Amniotic stem cell (primary cell): ENCODE measurements around the gene ANKRD55.
"Not testable (repeated sequence)": the region's sequence is repeated elsewhere in the genome, so short reads cannot be mapped to it uniquely, and the experiment has no call there.

Experiments
- DNase-seq: peaks from one replicate; lab custom pipeline; 2025; lab: John Stamatoyannopoulos, UW

The ANKRD55 gene

DNA sequence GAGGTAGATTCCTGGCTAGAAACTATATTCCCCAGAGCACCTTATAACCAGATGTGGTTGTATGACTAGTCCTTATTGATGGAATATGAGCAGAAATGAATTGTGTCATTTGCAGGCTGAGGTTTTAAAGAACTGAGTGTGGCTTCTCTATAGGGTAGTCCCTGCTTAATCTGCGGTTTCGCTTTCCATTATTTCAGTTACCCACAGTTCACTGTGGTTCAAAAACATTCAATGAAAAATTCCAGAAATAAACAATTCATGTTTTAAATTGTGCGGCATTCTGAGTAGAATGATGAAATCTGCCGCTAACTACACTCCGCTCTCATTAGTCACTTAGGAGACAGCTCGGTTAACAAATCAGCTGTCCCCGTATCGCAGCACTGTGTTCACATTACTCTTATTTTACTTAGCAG, 65.1 kb downstream of the ANKRD55 start:
- no peak for DNase-seq

DNA sequence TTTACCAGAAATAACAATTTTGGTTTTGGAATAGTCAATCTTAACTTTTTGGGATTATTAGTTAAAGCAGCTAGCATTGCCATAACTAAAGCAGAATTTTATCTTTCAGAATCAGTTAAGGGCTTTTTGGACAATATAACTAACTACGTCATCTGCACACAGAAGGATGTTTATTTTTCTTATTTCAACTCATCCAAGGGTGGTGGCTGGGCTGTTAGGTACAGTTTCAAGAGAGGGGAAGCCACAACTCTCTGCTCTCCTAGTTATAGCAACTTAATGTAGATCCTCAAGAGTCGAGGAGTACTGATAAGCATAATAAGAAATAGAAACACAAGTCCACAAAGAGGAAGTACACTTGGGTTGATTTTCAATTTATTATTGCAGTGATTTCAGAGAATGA, 65.6 kb downstream of the ANKRD55 start:
- DNase-seq = no peak

DNA sequence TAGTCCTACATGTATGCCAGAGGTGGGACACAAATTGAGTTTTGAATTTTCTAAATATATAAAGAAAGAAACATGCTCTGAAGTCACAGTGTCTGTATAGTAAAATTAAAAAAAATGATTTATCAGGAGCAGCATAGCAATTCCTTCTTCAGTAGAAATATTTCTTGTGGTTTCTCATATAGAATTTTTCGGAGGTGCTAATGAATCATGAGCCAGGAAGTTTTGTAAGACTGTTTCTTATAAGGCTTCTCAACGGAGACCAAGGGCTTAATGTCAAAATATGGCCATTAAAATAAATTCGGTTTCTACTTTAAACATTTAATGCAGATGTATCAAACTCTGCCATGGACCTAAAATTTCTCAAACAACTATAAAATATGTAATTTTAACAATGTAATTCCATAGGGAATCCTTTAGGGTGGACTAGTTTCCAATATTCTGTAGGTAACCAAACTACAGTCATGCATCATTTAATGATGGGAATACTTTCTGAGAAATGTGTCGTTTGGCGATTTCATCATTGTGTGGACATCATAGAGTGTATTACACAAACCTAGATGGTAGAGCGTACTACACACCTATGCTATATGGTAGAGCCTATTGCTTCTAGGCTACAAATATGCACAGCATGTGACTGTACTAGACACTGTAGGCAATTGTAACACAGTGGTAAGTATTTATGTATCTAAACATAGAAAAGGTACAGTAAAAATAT, 66.3 kb downstream of the ANKRD55 start:
- no peak for DNase-seq

DNA sequence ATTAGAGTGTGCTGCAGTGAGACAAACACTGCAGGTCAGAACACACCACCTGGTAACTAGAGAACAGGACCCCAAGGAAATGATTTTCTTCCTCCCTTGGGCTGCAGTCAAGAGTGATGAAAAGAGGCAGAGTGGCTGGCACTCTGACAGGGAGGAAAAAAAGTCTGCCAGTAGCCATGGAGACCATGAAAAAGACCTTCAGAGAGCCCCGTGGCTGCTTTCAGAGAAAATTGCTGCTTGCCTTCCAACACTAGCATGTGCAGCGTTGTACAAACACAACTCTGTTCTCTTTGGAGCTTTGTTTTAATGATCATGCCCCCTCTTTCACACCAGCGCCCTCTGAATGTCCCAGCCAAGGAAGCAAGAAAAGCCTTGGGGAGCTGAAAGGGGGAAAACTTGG, 68.8 kb downstream of the ANKRD55 start:
- DNase-seq = no peak

DNA sequence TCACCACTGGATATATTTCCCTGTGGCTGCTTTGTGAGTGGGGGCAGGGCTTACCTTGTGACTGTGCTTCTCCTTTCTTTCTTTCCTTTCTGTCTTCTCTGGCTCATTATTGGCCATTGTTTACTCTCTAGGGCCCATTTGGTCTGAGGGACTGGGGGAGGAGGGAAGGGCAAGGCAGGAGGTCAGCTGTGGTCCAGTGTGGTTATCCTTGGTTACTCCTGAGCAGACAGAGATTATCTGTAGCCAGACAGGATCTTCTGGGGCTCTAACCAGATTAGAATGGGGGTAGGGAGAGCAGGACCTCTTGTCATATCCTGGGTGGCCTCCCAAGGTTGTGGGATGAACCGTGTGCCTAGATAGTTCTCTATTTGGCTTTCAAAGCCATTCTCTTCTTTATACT, 71.2 kb downstream of the ANKRD55 start:
- DNase-seq = no peak

DNA sequence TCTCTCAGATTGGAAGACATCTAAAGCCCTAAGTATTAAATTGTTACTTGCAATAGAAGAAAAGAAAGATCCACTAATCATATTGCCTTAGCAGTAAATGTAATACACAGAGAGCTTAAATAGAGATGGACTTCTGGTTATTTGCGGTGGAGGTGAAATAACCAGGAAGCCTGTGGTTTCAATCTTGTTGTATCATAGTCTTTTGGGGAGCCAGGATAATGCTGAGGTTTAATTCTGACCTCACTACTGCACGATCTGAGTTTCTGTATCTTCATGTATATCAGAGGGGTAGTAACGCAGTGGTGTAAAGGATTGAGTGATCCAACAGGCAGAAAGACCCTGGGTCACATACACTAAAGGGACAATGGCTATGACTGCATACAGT, 71.7 kb downstream of the ANKRD55 start:
- no peak for DNase-seq

DNA sequence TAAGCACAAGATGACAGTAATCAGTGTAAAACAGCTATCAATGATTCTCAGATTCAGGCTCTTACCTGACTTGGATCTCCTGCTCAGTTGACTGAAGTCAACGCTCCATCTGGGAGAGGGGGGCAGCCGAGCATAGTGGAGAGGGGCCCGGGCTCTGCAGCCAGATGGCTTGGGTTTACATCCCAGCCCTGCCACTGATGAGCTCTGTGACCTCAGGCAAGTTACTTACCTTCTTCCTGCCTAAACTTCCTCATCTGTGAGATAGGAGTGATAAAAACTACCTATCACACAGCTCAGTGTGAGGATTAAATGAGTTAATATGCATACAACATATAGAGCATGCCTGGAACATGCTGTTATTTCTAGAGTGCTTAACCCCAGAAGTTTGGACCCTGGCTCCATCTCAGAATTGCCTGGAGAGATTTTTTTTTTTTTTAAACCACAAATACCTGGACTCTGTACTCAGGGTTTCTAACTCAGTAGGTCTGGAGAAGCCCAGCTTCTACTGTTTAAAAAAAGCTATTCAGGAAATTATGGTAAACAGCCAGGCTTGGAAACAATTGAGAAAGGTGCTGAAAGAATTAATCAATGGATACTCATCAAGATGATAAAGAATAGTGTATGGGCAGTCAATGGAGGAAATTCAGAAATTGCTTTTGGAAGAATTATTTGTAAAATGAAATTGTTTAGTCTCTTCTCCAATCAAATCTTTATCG, 72.2 kb downstream of the ANKRD55 start:
- no peak for DNase-seq

DNA sequence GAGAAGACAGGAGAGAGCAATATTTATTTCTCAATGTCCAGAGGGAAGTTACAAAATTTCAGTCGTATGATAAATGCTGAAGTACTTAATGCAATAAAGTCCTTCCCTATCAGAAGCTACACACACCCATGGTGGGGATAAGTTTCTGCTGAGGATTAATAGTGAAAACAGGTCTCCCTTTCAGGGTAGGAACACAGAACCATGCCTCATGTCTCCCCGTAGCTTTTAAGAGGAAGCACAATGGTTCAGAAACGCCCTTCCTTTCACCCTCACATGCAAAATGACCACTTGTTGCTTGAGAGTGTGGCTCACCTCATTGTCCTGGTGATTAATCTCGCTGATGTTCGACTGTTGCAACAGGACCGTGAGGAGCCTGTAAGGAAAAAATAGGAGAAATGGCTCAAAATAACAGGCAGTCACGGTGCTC, 73.6 kb downstream of the ANKRD55 start:
- no peak for DNase-seq

DNA sequence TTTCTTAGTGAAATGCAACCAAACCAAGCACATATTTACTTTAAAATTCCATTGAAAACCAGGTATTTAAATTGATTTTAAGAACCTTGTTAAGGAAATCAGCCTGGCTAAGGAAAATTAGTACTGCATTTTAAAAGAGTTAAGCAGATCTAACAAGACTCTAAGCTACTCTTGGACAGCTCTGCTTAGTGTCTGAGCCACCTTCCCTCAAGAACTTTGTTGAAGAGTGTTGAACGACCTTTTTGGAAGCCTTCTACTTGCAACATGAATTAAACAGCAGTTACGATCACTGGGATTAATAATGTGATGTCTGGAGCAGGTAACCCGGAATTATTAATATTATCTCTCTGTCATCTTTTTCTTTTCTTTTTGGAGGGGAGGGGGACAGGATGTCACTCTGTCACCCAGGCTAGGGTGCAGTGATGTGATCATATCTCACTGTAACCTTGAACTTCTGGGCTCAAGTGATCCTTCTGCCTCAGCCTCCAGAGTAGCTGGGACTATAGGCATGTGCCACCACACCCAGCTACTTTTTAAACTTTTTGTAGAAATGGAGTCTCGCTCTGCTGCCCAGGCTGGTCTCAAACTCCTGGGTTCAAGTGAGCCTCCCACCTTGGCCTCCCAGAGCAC, 74.7 kb downstream of the ANKRD55 start:
- no peak for DNase-seq

DNA sequence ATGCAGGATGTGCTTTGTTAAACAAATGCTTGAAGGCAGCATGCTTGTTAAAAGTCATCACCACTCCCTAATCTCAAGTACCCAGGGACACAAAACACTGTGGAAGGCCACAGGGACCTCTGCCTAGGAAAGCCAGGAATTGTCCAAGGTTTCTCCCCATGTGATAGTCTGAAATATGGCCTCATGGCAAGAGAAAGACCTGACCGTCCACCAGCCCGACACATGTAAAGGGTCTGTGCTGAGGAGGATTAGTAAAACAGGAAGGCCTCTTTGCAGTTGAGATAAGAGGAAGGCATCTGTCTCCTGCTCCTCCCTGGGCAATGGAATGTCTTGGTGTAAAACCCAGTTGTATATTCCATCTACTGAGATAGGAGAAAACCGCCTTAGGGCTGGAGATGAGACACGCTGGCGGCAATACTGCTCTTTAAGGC, 75.9 kb downstream of the ANKRD55 start:
- not testable (repeated sequence) for DNase-seq

DNA sequence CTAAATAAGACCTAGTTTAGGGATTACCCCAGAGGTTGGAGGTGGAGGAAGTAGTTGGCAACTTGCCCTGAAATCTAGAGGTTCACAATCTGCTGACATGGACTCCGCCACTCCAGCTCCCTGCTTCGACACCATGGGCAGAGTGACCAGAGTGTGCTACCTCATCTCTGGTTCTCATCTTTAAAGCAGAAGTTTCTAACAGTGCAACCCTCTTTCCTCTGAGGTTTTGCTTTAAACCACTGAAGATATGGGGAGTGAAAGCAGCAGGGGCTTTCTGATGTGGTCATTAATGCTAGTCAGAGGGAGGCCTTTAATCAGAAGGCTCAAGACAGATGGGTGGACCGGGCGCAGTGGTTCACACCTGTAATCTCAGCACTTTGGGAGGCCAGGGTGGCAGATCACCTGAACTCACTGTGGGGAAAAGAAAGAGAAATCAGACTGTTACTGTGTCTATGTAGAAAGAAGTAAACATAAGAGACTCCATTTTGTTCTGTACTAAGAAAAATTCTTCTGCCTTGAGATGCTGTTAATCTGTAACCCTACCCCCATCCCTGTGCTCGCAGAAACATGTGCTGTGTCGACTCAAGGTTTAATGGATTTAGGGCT, 76.4 kb downstream of the ANKRD55 start:
- DNase-seq = not testable (repeated sequence)

DNA sequence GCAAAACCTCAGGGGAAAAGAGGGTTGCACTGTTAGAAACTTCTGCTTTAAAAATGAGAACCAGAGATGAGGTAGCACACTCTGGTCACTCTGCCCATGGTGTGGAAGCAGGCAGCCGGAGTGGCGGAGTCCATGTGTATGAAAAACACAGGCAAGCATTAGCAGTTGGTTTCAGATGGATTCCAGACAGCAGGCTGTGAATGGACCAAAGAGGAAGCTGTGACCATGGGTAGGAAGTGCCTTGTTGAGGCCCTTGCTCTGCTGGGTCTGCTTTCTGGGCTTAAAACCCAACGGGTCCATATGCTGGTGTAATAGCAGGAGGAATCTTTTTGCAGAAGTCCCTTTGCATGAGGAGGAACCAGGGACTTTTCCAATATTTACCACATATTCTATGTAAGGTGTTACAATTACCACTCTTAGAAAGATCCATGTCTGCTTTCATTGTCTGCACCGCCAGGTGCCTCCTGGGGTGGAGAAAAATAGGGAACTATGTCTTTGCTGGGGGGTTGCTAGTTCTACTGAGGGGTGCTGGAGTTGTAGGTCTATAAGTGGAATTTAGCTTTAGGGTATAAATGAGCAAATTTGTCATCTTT, 77.0 kb downstream of the ANKRD55 start:
- no peak for DNase-seq

DNA sequence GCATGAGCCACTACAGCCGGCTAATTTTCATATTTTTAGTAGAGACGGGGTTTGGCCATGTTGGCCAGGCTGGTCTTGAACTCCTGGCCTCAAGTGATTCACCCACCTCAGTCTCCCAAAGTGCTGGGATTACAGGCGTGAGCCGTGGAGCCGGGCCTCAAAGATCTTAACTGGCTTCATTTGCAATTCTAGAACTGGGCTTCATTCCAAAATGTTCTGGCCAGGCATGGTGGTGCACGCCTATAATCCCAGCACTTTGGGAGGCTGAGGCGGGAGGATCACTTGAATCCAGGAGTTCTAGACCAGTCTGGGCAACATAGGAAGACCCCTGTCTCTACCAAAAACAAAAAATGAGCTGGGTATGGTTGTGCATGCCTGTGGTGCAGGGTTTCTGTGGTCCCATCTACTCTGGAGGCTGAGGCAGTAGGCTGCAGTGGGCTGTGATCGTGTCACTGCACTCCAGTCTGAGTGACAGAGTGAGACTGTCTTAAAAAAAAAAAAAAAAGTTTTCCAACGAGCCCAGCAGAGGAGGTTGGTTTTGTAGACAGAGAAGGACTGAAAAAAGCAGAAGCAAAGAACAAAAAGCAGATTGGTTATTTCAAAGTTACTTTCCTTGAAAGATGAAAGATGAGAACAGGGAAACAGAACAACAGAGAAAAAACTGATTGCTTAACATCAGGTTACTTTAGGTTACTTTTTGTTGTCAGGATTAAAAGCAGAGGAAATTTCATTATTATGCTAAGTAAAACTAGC, 78.2 kb downstream of the ANKRD55 start:
- DNase-seq = no peak

DNA sequence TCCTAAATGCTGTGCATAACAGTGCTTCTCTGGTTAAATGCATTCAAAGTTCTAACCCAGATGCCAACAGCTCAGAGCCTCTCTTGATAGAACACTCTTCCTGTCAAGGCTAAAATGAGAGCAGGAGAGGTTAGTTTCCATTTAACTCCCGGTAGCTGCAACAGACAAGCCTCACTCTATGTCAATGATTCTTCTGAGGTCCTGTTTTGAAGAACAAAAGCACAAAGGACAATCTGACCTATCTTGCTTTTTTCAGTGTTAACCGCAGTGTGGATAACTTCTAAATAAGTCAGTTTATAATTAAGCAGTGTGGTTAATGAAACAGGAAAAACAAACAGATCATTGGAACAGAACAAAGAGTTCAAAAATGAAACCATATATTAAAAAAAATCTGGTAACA, 80.7 kb downstream of the ANKRD55 start:
- no peak for DNase-seq

DNA sequence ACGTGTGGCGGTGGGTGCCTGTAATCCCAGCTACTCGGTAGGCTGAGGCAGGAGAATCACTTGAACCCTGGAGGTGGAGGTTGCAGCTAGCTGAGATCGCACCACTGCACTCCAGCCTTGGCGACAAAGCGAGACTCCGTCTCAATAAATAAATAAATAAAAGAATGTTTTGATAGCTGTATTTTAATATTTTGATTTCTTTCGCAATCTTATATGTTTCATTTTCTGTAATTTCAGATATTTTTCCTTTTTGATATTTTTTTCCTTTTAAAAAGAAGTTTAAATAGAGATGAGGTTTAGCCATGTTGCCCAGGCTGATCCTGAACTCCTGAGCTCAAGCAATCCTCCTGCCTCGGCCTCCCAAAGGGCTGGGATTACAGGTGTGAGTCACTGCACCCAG, 82.4 kb downstream of the ANKRD55 start:
- not testable (repeated sequence) for DNase-seq

DNA sequence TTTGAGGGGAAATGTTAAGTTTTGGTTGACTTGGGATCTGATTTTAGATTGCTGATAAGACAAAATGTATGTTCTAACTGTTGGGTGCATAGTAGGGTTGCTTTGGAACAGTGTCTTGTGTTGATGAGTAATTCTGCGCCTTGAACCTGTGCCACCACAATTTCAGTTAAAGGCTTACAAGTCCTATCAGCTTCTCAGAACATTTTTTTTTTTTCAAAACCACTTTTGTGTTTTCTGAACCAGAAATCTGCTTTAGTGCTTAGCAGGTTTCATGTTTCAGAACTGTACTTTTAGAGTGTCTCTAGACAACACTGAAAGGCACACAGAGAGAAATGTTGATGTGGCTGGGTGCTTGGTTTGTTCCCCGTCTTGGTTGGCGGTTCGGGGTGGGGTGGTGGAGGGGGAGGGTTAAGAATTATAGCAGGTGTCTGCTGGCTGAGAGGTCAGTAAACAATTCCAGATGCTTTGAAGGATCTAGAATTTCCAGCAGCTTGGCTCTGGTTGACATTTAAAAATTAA, 84.6 kb downstream of the ANKRD55 start:
- no peak for DNase-seq

DNA sequence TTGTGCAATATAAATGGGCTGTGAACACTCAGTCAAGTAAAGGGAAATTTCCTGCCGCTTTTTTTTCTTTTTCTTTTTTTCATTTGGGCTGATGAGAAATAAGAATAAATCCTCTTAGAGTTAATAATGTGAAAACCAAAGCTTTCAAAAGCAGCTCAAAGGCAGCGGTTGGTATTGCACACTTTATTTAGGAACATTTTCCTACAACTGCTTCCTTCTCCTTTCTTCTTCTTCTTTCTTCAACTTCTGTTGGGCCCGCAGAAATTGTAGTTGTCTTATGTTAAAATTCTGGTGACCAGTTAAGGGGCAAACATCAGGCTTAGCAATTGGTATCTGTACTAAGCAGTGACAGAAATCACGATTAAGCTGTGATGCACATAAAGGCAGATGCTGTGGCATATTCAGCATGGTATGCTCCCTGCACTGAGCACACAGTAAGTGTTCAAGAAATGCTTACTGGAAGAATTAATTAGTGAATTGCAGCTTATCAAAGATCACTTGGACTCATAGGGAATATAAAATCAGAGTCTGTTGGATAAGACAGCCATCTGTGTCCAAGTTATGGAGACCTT, 85.4 kb downstream of the ANKRD55 start:
- DNase-seq = no peak

DNA sequence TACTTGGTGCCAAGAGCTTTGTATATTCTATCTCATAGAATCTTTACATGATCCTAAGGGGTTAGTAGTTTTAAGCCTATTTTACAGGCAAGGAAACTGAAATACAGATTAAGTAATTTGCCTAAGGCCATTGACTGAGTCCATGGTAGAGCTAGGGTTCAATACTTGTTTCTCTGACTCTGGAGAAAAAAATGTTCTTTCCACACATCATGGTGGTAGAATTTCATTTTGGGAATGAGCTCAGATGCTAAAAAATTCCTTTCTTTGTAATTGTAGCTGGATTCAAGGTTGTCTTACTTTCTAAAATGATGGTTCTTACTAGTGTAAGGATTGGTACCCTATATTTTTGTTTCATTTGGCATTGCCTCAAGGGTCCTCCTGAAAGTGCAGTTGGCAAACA, 86.0 kb downstream of the ANKRD55 start:
- no peak for DNase-seq

DNA sequence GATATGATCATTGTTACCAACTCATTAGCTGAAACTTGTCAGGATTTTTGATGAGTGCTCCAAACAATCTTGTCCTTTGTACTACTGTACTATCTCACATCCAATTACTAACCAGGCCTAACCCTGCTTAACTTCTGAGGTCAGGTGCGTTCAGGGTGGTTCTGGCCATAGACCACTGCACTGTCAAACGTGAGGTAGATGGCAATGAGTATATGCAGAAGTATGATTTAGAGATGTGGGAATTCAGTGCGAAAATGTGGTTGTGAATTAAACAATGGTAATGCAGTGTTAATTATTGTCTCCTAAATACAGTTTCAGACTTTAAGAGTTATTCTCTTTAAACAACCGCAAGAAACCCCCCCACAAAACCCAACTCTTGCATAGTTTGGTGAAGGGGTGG, 86.5 kb downstream of the ANKRD55 start:
- DNase-seq = no peak

DNA sequence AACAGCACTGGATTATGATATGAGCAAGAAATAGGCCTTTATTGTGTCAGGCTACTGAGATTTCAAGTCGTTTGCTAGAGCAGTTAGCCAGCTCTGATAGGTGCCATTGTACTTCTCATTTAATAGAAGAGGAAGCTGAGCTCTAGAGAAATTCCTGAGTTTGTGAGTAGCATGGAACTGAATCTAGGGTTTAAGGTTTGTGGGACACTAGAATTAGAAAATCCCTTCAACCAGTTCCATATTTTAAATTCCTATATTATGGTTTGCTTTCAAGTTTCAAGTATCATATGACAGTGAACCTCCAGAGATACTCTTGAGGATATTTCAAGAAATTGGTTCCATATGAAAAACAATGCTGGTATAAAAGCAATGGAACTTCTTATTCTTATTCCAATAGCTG, 87.6 kb downstream of the ANKRD55 start:
- no peak for DNase-seq

DNA sequence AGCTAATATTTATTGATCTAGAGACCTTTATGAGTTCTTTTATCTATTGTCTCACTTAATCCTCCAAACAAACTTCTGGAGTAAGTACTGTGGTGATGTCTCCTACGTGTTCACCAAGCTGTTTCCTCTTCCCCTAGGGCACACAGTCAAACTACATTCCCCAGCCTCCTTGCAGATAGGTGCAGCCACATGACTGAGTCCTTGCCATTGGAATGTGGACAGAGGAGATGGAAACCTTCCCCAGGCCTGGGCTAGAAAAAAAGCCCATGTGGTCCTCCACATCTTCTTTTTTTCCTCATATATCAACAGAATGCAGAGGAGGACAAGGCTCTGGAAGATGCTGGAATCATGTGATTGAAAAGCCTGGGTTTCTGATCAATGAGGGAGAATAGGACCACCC, 88.0 kb downstream of the ANKRD55 start:
- no peak for DNase-seq
